HAP-1 (cell line): Measurements from ENCODE around the gene HMGN2.
A peak's percentile ranks its signal among the peaks of the same experiment; 100 is the strongest.

Experiments
- DNase-seq, 2 experiments: peaks; one replicate each; pipeline ENCODE4 v3.0.0-alpha.2; 2016 to 2020; ENCODE audit warnings: low spot score in 2 of 2
- H3K27me3 ChIP-seq: fragments of 250-450 bp; sonication (Bioruptor Pico); 2 replicates; pipeline ENCODE4 v1.5.1; 2020; ENCODE audit warnings: low read depth, mild to moderate bottlenecking, moderate library complexity
- H3K36me3 ChIP-seq: fragments of 250-450 bp; sonication (Bioruptor Pico); replicated peaks from 2 replicates; pipeline ENCODE4 v1.5.1; 2020; ENCODE audit warnings: mild to moderate bottlenecking
- H3K4me1 ChIP-seq: fragments of 250-450 bp; sonication (Bioruptor Pico); 2 replicates; pipeline ENCODE4 v1.5.1; 2020; ENCODE audit warnings: mild to moderate bottlenecking
- H3K4me3 ChIP-seq: fragments of 250-450 bp; sonication (Bioruptor Pico); 2 replicates; pipeline ENCODE4 v1.5.1; 2020; ENCODE audit warnings: mild to moderate bottlenecking, moderate library complexity
- H3K9me3 ChIP-seq: fragments of 250-450 bp; sonication (Bioruptor Pico); 2 replicates; pipeline ENCODE4 v1.5.1; 2020; ENCODE audit warnings: mild to moderate bottlenecking, moderate library complexity
- in situ Hi-C: fragments of 300-500 bp; cut with MboI; formaldehyde crosslinking; loops from 3 replicates; pipeline ENCODE4 v1.14.3; 2020; ENCODE audit warnings: low sequenced_read_pairs, inconsistent platforms, mixed read lengths

Gene HMGN2

GRCh38 chr1:26469558-26469957, 2.7 kb upstream of the HMGN2 start:
- H3K4me1 ChIP-seq = peaks cover 30% of the 10 kb centered on the region
- H3K4me3 ChIP-seq = no peak overlapping the region
- H3K36me3 ChIP-seq = peaks cover 60% of the 10 kb centered on the region
- in situ Hi-C loops = no loop called here
- no peaks in the 10 kb centered on the region for H3K9me3 ChIP-seq
- H3K27me3 ChIP-seq = no peaks in the 10 kb centered on the region
- no peak for DNase-seq

GRCh38 chr1:26470878-26471497, 1.3 kb upstream of the HMGN2 start:
- H3K4me3 ChIP-seq = peak overlapping the region; percentile 91
- no peaks in the 10 kb centered on the region for H3K27me3 ChIP-seq
- peaks cover 34% of the 10 kb centered on the region for H3K4me1 ChIP-seq
- DNase-seq = no peak
- H3K9me3 ChIP-seq = no peaks in the 10 kb centered on the region
- in situ Hi-C loops = no loop called here
- peaks cover 63% of the 10 kb centered on the region for H3K36me3 ChIP-seq

- in situ Hi-C loops = no loop called here
- Histone ChIP-seq H3K27me3 (no peaks in the 10 kb centered on the region), H3K9me3 (no peaks in the 10 kb centered on the region), H3K36me3 (peaks cover 64% of the 10 kb centered on the region), H3K4me3 (peak overlapping the region; percentile 91), H3K4me1 (peaks cover 34% of the 10 kb centered on the region)
- peak; percentile 66 to 84 for DNase-seq
Observed at GRCh38 chr1:26471498-26472319, 531 bp upstream of the HMGN2 start.

GRCh38 chr1:26472901-26473845, 933 bp downstream of the HMGN2 start:
- Histone ChIP-seq H3K4me1 (peaks cover 34% of the 10 kb centered on the region), H3K4me3 (peak overlapping the region; percentile 91), H3K36me3 (peaks cover 66% of the 10 kb centered on the region), H3K9me3 (no peaks in the 10 kb centered on the region), H3K27me3 (no peaks in the 10 kb centered on the region)
- DNase-seq = peak; percentile 78 to 94
- in situ Hi-C loops = no loop called here

GRCh38 chr1:26474818-26475217, 2.6 kb downstream of the HMGN2 start:
- in situ Hi-C loops = no loop called here
- peaks cover 63% of the 10 kb centered on the region for H3K36me3 ChIP-seq

GRCh38 chr1:26475989-26476388, 3.7 kb downstream of the HMGN2 start:
- Histone ChIP-seq H3K4me1 (peaks cover 24% of the 10 kb centered on the region), H3K4me3 (no peak overlapping the region), H3K36me3 (peaks cover 62% of the 10 kb centered on the region), H3K9me3 (no peaks in the 10 kb centered on the region), H3K27me3 (no peaks in the 10 kb centered on the region)
- in situ Hi-C loops = no loop called here
- no peak for DNase-seq

More at GRCh38 chr1:26474818-26475217, 2.6 kb downstream of the HMGN2 start:
- no peak for DNase-seq
- Histone ChIP-seq H3K4me3 (no peak overlapping the region), H3K9me3 (no peaks in the 10 kb centered on the region), H3K27me3 (no peaks in the 10 kb centered on the region), H3K4me1 (peaks cover 32% of the 10 kb centered on the region)

- in situ Hi-C loops = no loop called here
- Histone ChIP-seq H3K27me3 (no peaks in the 10 kb centered on the region), H3K9me3 (no peaks in the 10 kb centered on the region), H3K4me3 (no peak overlapping the region), H3K36me3 (peaks cover 62% of the 10 kb centered on the region), H3K4me1 (peaks cover 17% of the 10 kb centered on the region)
- no peak for DNase-seq
Observed at GRCh38 chr1:26476958-26477357, 4.7 kb downstream of the HMGN2 start.

- Histone ChIP-seq H3K4me3 (no peak overlapping the region), H3K4me1 (peaks cover 17% of the 10 kb centered on the region), H3K36me3 (peaks cover 59% of the 10 kb centered on the region), H3K27me3 (no peaks in the 10 kb centered on the region), H3K9me3 (no peaks in the 10 kb centered on the region)
- in situ Hi-C loops = no loop called here
- no peak for DNase-seq
Observed at GRCh38 chr1:26477446-26478152, 5.4 kb downstream of the HMGN2 start.

GRCh38 chr1:26478159-26478558, 5.9 kb downstream of the HMGN2 start:
- Histone ChIP-seq H3K4me1 (peaks cover 17% of the 10 kb centered on the region), H3K4me3 (no peak overlapping the region), H3K36me3 (peaks cover 56% of the 10 kb centered on the region), H3K27me3 (no peaks in the 10 kb centered on the region), H3K9me3 (no peaks in the 10 kb centered on the region)
- in situ Hi-C loops = no loop called here
- DNase-seq = no peak

- H3K4me1 ChIP-seq = peaks cover 9% of the 10 kb centered on the region
- in situ Hi-C loops = no loop called here
- peaks cover 47% of the 10 kb centered on the region for H3K36me3 ChIP-seq
- no peaks in the 10 kb centered on the region for H3K27me3 ChIP-seq
- no peak for DNase-seq
- no peak overlapping the region for H3K4me3 ChIP-seq
- H3K9me3 ChIP-seq = no peaks in the 10 kb centered on the region
Observed at GRCh38 chr1:26478988-26479387, 6.7 kb downstream of the HMGN2 start.

- H3K36me3 ChIP-seq = peaks cover 10% of the 10 kb centered on the region
- DNase-seq = no peak
- no peak overlapping the region for H3K4me3 ChIP-seq
- in situ Hi-C loops = no loop called here
- no peaks in the 10 kb centered on the region for H3K27me3 ChIP-seq
- no peaks in the 10 kb centered on the region for H3K9me3 ChIP-seq
- no peaks in the 10 kb centered on the region for H3K4me1 ChIP-seq
Observed at GRCh38 chr1:26482921-26483320, 10.7 kb downstream of the HMGN2 start.

- Histone ChIP-seq H3K36me3 (peaks cover 5% of the 10 kb centered on the region), H3K27me3 (no peaks in the 10 kb centered on the region), H3K9me3 (no peaks in the 10 kb centered on the region), H3K4me1 (no peaks in the 10 kb centered on the region), H3K4me3 (no peak overlapping the region)
- DNase-seq = no peak
- in situ Hi-C loops = no loop called here
Observed at GRCh38 chr1:26483980-26484379, 11.7 kb downstream of the HMGN2 start.

- no peak for DNase-seq
- Histone ChIP-seq H3K4me1 (no peaks in the 10 kb centered on the region), H3K9me3 (no peaks in the 10 kb centered on the region), H3K27me3 (no peaks in the 10 kb centered on the region), H3K4me3 (no peak overlapping the region), H3K36me3 (no peaks in the 10 kb centered on the region)
- in situ Hi-C loops = no loop called here
Observed at GRCh38 chr1:26490155-26490554, 17.9 kb downstream of the HMGN2 start.
